A673 (cell line): ENCODE data around the gene BCR. TPM values are rescaled to one million over a fixed set of nuclear protein-coding genes. Genes with fewer than 3 reads are reported as not detected.

Experiments
- BruUV-seq: library from RNA; stranded (reverse); fragments of 400-500 nt; replicated peaks from 2 replicates; lab custom pipeline; 2021; lab: Mats Ljungman, UMichigan
- CTCF ChIA-PET: fragments of 300-600 bp; sonication (Branson Sonifier 250); formaldehyde crosslinking; loops from one replicate; lab custom pipeline; 2022; ENCODE audit warnings: antibody characterized with exemption; lab: Charles Lee
- POLR2A ChIA-PET: fragments of 300-600 bp; sonication (Branson Sonifier 250); formaldehyde crosslinking; loops from one replicate; lab custom pipeline; 2022; ENCODE audit warnings: antibody characterized with exemption; ENCODE audit not compliant: low non-redundant PET; lab: Charles Lee
- DNase-seq: peaks from one replicate; pipeline ENCODE4 v3.0.0-alpha.2; 2015; ENCODE audit warnings: low spot score
- H3K27ac ChIP-seq: fragments of 200-600 bp; sonication (generic); 2 replicates; pipeline ENCODE4 v1.5.1; 2016; ENCODE audit warnings: mixed run types, low read depth, mild to moderate bottlenecking, mixed read lengths, antibody characterized with exemption, low read length; ENCODE audit not compliant: poor library complexity, severe bottlenecking
- H3K27me3 ChIP-seq: fragments of 200-600 bp; sonication (generic); replicated peaks from 2 replicates; pipeline ENCODE4 v1.6.1; 2017; ENCODE audit warnings: mixed run types, low read depth, mild to moderate bottlenecking, mixed read lengths, antibody characterized with exemption, low read length; ENCODE audit not compliant: insufficient read depth, poor library complexity
- H3K36me3 ChIP-seq: fragments of 200-600 bp; sonication (generic); 2 replicates; pipeline ENCODE4 v1.6.1; 2016; ENCODE audit warnings: mixed run types, mild to moderate bottlenecking, mixed read lengths, antibody characterized with exemption, low read length; ENCODE audit not compliant: insufficient read depth, poor library complexity, severe bottlenecking
- H3K4me1 ChIP-seq: fragments of 200-600 bp; sonication (generic); 2 replicates; pipeline ENCODE4 v1.6.1; 2017; ENCODE audit warnings: mixed run types, mild to moderate bottlenecking, mixed read lengths, antibody characterized with exemption, low read length; ENCODE audit not compliant: insufficient read depth, poor library complexity, severe bottlenecking
- H3K4me3 ChIP-seq: fragments of 200-600 bp; sonication (generic); 2 replicates; pipeline ENCODE4 v1.5.1; 2016; ENCODE audit warnings: low read depth, mixed run types, mild to moderate bottlenecking, mixed read lengths, low read length; ENCODE audit not compliant: poor library complexity, severe bottlenecking
- H3K9me3 ChIP-seq: fragments of 200-600 bp; sonication (generic); 2 replicates; pipeline ENCODE4 v1.6.1; 2016; ENCODE audit warnings: mixed run types, low read depth, mild to moderate bottlenecking, mixed read lengths, antibody characterized with exemption, low read length; ENCODE audit not compliant: poor library complexity, severe bottlenecking
- EZH2 ChIP-seq: fragments of 200-600 bp; sonication (generic); IDR thresholded peaks from 2 replicates; pipeline ENCODE4 v1.6.1; 2017; ENCODE audit warnings: borderline replicate concordance, low read depth, mild to moderate bottlenecking, mixed read lengths, antibody characterized with exemption, low read length; ENCODE audit not compliant: poor library complexity, severe bottlenecking
- intact Hi-C: fragments of 100-400 bp; cut with micrococcal nuclease; formaldehyde crosslinking; loops from one replicate; pipeline ENCODE4 v1.10.0; 2022; ENCODE audit not compliant: unreplicated experiment
- total RNA-seq: library from RNA; stranded (reverse); gene quantifications from 2 replicates; pipeline ENCODE4 v1.2.3, GENCODE V29; 2021
- TF ChIP-seq, protein P1 (sequence below): fragments of 300-800, 200-600 bp; sonication (generic); conservative IDR thresholded peaks from 2 replicates; pipeline ENCODE4 v1.5.1; 2017; ENCODE audit warnings: low read depth, mild to moderate bottlenecking, antibody characterized with exemption, low read length, moderate library complexity, mixed read lengths

Gene BCR
- total RNA-seq, 1 experiment from 2014 or later = 63.1 TPM

DNA sequence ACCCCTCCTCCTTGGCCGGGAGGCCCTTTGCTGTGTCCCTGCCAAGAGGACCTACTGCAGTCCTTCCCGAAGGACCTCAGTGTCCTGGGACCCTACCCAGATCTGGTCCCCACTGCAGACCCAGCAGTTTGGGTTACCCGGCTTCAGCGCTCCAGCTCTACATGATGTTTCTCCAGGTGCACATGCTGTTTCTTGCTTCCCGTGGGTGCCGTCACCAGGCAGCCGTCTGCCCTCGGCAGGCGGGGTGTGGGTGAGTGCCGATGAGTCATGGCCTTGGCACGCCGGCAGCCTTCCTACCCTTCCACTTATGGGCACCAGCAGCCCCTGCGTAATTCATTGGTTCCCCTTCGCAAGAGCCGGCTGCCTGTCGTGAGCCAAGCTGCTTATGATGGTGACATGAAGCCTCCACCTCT lies 101.8 kb downstream of the BCR start:
- Histone ChIP-seq H3K4me1 (no peaks in the 10 kb centered on the region), H3K36me3 (peaks cover 8% of the 10 kb centered on the region), H3K4me3 (no peak overlapping the region), H3K9me3 (no peaks in the 10 kb centered on the region), H3K27ac (peak overlapping the region; percentile 63), H3K27me3 (no peaks in the 10 kb centered on the region)
- DNase-seq = peak; percentile 87
- TF ChIP-seq EZH2 = no peak
- TF ChIP-seq, protein P1, sequence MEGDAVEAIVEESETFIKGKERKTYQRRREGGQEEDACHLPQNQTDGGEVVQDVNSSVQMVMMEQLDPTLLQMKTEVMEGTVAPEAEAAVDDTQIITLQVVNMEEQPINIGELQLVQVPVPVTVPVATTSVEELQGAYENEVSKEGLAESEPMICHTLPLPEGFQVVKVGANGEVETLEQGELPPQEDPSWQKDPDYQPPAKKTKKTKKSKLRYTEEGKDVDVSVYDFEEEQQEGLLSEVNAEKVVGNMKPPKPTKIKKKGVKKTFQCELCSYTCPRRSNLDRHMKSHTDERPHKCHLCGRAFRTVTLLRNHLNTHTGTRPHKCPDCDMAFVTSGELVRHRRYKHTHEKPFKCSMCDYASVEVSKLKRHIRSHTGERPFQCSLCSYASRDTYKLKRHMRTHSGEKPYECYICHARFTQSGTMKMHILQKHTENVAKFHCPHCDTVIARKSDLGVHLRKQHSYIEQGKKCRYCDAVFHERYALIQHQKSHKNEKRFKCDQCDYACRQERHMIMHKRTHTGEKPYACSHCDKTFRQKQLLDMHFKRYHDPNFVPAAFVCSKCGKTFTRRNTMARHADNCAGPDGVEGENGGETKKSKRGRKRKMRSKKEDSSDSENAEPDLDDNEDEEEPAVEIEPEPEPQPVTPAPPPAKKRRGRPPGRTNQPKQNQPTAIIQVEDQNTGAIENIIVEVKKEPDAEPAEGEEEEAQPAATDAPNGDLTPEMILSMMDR = peak; percentile 17; the same call in 1 of the 2 replicates
- POLR2A ChIA-PET = no interaction called here
- BruUV-seq = no TSS peak
- intact Hi-C loops = loop anchor here (1.0 kb wide), 1 partner anchor 104 kb away; no protein-coding TSS in a partner anchor
- CTCF ChIA-PET = interaction anchor here (0.6 to 1.6 kb wide), 14 partner anchors 8 to 322 kb away, joined by 3 to 43 read pairs (median 7); partner anchors contain the start of genes BCR and RAB36

GRCh38 chr22:23282516-23282915 lies 102.2 kb downstream of the BCR start:
- no peak for DNase-seq
- BruUV-seq = no TSS peak
- Histone ChIP-seq H3K27ac (no peak overlapping the region), H3K36me3 (peaks cover 8% of the 10 kb centered on the region), H3K9me3 (no peaks in the 10 kb centered on the region), H3K27me3 (no peaks in the 10 kb centered on the region), H3K4me1 (no peaks in the 10 kb centered on the region), H3K4me3 (no peak overlapping the region)
- intact Hi-C loops = loop anchor here (1.0 kb wide), 1 partner anchor 104 kb away; no protein-coding TSS in a partner anchor
- ChIA-PET CTCF (interaction anchor here (0.6 to 1.6 kb wide), 9 partner anchors 8 to 135 kb away, joined by 3 to 43 read pairs (median 9); partner anchors contain the start of gene BCR), POLR2A (no interaction called here)
- TF ChIP-seq, protein P1 = no peak
- no peak for TF ChIP-seq EZH2

- Histone ChIP-seq H3K4me1 (no peaks in the 10 kb centered on the region), H3K9me3 (no peaks in the 10 kb centered on the region), H3K27me3 (no peaks in the 10 kb centered on the region), H3K27ac (no peak overlapping the region), H3K36me3 (peaks cover 8% of the 10 kb centered on the region), H3K4me3 (no peak overlapping the region)
- TF ChIP-seq, protein P1 = no peak
- no peak for TF ChIP-seq EZH2
- intact Hi-C loops = loop anchor here (1.0 kb wide), 1 partner anchor 105 kb away; no protein-coding TSS in a partner anchor
- no TSS peak for BruUV-seq
- CTCF ChIA-PET = interaction anchor here (1.6 kb wide), 1 partner anchor 109 kb away, joined by 43 read pairs; no protein-coding TSS in a partner anchor
- no peak for DNase-seq
- POLR2A ChIA-PET = no interaction called here
Observed at GRCh38 chr22:23282986-23283385, 102.7 kb downstream of the BCR start.
